HK-2 (cell line): Measurements from ENCODE around the gene SDS.

Experiments
- DNase-seq: peaks from one replicate; pipeline ENCODE4 v3.0.0-alpha.2; 2018; ENCODE audit not compliant: unreplicated experiment

The SDS gene

DNA sequence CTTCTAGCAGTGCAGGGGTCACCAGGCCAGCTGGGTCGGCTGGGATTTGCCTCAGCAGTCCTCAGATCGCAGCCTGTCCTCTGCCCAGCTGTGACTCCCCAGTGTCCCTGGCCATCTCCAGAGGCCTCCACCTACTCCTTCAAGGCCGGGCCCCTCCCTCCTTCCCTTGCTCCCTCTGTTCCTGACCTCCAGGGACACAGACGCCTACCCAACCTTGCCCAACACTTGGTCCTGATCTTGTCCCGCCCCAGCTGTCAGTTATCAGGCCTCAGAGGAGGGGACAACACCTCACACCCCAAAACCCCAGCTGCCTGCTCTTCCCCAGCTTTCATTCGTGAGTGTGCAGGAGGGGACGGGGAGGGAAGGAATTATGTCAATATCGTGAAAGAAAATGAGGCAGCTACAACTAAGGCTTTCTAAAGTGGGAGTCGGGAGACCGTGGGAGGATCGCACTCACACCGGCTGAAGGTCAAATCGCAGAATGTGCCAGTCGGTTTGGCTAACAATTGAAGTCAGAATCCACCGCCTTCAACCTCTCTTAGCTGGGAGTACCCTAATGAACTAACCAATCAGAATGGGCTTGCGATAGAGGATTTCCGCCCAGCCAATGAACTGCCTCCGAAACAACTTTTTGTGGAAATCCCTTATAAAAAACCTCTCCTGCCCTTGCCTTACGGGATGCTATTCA lies 54.7 kb downstream of the SDS start:
- no peak for DNase-seq

- no peak for DNase-seq
These were observed 55.8 kb downstream of the SDS start for GRCh38 chr12:113347892-113348291.

DNA sequence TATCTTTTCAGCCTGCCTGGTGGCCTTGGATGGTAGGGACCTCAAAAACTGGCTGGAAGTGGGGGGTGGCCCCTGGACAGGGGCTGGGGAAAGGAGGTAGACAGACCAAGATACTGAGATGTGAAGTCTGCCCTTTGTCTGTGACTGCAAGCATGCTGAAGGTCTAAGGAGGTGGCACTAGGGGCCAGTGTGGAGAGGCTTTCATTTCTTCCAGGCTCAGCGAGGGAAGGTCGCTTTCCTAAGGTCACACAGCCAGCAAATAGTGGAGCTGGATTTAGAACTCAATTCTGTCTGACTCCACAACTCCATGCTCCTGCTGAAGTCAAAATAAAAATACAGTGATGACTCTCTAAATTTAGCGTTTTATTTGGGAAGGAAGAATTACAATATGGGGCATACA lies 56.6 kb downstream of the SDS start:
- no peak for DNase-seq

DNA sequence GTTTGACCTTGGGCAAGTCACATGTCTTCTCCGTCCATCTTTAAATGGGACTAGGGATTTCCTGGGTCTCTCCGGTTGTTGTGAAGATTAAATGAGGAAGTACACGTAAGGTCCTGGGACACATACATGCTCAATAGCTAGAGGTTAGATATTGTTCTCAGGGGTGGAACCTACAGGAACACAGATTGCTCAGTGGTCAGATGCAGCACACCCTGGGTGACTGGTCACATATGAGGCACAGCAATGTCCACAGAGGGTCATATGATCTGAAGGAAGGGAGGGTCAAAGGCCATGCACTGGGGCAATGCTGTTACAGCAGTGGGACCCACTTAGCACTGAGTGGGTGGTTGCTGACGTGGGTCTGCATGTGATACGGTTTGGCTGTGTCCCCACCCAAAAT lies 57.3 kb downstream of the SDS start:
- no peak for DNase-seq

DNA sequence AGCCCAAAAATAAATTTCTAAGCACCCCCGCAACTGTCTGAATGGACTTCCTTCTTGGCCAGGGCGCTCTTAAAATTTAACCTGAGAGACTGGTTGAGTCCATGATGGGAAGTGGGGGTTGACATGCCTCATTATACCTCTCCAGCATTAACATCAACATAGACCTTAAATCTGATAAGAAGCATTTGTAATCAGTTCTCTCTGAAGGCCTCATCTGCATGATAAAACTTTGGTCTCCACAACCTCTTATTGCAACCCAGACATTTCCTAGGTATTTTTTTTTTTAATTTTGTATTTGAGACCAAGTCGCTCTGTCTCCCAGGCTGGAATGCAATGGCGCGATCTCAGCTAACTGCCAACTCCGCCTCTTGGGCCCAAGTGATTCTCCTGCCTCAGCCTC lies 58.4 kb downstream of the SDS start:
- no peak for DNase-seq
